NCI-H345 (cell line): ENCODE data around the gene ADD1.

Experiments
- DNase-seq: peaks from one replicate; lab custom pipeline; 2025; lab: John Stamatoyannopoulos, UW

Gene ADD1, protein sequence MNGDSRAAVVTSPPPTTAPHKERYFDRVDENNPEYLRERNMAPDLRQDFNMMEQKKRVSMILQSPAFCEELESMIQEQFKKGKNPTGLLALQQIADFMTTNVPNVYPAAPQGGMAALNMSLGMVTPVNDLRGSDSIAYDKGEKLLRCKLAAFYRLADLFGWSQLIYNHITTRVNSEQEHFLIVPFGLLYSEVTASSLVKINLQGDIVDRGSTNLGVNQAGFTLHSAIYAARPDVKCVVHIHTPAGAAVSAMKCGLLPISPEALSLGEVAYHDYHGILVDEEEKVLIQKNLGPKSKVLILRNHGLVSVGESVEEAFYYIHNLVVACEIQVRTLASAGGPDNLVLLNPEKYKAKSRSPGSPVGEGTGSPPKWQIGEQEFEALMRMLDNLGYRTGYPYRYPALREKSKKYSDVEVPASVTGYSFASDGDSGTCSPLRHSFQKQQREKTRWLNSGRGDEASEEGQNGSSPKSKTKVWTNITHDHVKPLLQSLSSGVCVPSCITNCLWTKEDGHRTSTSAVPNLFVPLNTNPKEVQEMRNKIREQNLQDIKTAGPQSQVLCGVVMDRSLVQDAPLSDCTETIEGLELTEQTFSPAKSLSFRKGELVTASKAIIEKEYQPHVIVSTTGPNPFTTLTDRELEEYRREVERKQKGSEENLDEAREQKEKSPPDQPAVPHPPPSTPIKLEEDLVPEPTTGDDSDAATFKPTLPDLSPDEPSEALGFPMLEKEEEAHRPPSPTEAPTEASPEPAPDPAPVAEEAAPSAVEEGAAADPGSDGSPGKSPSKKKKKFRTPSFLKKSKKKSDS

DNA sequence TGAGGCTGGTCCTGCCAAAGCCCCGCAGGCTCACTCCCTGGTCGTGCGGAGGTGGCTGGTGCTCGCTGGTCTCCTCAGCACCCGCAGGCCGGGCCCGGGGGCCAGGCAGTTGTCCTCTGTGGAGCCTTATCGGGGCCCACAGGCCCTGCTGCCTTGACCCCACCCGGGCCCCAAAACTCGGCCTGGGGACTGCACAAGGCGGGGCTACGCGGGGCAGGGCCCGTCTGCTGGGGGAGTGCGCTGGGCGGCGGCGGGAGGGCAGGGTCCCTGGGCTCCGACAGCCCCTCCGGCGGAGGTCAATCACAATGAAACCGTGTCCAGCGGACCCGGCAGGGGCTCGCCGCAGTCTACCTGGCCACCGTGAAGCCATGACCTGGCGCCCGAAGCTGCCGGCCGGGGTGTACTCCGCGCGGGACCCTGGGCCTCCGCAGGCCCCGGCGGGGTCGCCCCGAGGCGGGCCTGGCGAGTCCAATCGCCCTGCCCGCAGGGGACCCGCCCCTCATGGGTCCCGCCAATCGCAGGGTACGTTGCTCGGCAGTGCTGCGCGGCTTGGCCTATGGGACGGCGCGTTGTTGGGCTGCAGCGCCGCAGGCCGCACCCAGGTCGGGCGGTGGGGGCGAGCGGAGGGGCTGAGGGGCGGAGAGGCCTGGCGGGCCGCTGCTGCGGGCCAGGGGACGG is at the start of gene ADD1:
TSS of gene ADD1 (plus strand) at position 582 of the 678 bp plus-strand sequence. CDS start 32,072 bp downstream, outside the sequence.
- DNase-seq, result peak; percentile 86

DNA sequence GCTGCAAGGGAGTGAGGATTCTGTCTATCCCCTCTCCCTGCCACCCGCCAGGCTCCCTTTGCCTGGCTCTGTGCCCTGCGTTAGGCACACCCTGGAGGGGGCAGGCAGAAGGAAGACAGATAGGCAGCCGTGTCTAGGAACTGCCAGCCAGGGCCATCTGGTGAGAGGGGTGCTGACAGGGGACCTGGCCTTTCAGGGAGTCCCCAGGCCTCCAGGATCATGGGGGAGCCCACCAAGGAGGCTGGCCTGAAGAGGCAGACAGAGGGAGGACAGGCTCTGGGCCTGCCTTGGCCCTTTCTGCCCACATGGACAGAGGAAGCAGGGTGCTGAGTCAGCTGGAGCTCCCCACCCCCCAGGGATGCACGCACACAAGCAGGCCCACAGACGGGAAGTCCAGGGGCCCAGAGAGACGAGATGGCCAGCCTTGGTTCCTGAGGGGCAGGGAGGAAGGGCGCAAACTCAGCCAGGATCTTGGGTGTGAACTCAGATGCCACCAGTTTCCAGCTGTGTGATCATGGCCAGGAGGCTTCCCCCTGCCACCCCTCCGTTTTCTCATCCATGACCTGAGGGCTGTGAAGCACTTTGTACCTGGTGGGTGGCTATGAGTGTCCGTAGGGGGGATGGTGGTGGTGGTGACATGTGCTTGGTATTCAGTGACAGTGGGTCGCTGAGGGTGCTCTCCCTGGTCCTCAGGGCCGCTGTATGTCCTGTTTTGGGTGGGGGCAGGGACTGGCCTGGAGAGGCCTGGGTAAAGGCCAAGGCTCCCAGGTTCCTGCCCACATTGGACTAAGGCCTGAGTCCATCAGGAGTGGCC is 49.0 kb upstream of the ADD1 start:
- no peak for DNase-seq

DNA sequence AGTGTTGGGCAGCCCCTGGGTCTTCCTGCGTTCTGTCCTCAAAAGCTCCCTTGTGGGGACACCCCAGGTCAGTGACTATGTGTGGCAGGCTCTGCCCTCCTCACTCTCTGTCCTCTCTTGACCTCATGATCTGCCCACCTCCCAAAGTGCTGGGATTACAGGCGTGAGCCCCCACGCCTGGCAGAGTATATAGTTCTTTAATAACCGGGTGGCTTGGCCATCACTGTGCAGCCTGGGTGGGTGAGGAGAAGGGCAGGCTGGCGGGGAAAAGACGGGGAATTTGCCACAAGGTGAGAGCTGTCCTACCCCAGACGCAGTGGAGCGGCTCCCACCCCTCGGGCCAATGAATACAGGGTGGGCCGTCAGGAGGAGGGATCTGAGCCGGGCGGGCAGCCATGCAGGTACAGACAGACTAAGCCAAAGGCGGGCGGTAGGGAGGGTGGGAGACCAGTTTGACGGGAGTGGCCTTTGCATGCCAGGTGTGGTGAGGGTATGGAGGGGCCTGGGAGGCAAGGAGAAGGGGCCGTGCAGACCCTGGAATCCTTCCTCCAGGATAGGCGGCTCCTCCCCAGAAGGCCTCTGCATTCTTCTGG is 48.2 kb upstream of the ADD1 start:
- DNase-seq, result no peak

DNA sequence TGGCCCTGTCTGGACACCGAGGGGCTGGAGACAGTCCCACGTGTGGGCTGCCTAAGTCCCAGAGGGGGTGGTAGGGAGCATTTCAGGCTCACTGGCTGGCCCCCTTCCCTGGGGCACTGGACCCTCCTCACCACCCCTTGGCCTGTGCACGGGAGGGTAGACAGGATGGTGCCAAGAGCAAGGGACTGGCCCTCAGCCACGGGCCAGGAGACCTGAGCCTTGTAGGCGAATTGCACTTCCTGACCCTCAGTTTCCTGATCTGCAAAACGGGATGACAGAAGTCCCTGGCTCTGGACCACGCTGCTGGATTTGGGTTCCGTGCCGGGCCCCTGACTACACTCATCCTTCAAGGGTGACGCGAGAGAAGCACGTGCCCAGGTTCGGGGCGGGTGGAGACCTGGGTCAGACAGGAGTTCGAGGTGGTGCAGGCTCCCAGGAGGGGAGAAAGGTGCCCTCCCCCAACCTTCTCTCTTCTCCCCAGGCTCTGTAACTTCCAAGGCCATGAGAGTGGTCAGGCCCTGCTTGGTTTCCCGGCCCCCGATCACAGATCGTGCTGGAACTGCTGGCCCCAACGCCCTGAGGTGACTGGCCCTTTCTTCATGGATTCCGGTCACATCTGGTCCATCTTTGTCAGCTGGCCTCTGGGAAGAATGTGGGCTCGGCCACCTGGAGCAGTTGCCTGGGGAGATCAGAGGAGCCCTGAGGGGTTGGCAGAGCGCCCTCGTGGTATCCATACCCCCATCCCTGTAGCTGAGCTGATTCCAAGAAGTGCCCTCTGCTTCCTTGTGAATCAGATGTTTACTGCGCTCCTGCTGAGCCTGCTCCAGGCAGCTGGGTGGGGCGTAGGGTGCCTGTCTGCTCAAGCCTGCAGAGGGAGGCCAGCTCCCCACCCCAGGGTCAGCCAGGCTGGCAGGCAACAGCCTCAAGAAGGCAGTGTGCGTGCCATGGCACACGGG is 47.5 kb upstream of the ADD1 start:
- no peak for DNase-seq

DNA sequence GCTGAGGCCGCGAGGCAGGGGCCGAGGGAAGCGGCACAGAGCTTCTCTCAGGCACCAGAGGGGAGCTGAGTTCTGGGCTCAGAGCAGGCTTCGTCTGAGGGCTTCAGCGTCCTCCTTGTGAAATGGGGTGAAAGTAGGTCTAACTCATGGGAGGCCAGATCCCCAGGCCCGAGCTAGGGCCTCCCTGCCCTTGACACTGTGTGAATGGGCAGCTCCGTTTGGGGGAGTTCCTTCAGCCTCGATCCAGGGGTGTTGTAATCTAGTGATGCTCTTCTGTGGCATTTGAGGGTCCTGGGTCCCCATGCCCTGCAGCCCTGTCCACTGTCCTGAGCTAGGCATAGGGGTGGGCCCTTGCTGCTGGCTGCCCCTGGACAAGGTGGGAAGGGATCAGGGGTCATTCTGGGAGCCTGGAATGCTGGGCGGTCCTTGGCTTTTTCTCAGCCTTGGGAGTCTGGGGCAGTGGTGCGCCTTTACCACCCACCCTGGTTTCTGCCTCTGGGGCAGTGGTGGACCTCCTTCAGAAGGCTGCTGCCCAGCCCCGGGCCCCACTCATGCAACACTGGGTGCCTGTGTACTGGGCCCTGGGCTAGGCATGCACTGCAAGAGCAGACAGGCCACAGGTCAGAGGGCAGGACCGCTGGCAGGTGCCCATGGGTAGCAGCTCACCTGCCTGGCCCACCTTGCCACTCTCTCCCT is 46.6 kb upstream of the ADD1 start:
- no peak for DNase-seq

DNA sequence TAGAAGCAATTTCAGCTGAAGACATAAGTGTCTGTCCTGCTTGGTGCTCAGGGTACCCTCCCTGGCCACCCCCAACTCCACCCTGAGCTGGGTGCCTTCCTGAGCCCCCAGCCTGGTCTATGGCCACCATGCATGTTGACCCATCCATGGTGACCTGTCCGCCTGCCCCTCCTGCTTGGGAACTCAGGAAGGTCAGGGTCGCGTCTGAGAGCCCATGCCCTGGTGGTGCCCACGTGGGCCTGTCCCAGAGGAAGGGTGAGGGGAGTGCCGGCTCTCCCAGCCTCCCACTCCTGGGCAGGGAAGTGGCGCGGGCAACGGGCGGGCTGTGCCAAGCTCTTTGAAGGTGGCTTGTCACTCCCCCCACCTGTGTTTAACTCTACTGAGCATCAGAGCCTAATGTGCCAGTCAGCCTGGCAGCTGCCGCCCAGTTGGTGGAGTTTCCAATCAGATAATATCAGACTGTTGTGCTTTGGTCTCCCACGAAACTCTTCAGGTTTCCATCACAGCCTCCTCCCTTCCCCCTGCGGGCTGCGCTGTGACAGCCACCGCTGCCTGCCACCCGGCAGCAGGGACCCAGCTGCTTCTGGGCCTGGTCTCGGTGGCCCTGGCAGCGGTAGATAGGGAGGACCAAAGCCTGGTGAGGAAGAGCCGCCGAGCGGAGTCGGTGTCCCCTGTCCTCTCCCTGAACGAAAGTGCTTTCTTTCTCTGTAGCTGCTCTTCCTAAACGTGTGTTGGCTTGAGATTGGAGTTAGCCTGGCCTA is 45.9 kb upstream of the ADD1 start:
- no peak for DNase-seq

DNA sequence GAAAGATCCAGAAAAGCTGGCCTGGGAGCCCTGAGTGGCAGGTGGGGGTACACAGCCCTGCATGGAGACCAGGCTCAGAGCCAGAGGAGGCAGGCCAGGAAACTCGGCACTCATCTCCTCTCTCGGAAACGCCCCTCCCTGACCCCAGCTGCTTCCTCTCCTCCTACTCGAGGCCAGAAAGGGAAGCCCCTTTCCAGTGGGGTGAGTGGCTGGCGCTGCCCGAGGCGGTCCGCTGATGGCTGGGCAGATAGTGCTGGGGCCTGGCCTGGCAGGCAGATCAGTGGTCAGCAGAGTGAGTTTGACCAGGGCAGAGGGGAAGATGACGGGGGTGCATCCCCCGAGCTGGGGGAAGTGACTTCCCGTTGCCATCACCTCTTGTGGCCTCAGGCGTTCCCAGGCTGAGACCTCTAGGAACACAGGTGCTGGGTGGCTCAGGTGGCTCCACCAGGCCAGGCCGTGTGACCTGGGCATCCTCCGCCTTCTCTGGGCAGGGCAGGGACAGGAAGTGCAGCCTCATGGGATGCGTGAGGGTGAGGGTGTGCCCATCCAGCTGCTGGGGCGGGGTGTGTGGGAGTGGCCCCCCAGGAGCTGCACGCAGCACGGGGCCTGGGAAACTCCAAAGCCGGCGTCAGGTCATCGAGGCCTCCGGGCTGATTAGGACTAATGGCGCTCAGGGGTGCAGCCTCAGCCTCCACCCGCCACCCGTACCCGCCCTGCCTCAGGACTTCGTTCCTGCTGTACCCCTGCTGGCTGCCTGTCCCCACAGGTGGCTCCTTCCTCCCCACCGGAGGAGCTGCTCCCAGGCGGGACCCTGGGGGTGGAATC is 45.0 kb upstream of the ADD1 start:
- no peak for DNase-seq

DNA sequence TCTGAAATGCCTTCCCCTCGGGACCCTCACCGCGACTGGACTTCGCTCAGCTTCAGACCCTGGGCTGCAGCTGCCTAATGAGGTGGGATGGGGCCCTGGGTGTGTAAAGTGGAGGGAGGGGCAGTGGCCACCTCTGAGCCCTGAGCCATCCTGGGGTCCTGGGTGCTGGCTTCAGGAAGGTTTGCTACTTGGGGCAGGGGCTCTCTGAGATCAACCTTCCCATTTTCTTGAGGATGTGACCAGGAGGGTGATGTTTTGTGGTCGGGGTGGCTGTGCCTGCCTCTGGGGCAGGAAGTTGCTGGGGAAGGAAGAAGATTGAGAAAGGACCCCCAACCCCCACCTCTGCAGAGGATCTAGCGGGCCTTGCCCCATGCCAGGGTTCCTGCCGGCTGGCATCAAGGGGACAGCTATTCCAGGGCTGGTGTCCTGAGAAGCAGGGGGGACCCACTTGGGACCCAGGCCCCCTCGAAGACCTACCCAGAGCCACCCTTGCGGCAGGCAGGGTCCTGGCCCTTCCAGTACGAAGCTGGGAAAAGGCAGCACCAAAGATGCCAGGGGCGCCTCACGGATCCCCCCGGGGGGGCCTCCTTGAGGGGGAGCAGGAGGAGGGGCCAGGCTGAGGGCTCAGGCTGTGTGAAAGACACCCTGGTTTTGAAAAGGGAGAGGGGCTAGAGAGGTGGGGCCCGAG is 44.3 kb upstream of the ADD1 start:
- no peak for DNase-seq

DNA sequence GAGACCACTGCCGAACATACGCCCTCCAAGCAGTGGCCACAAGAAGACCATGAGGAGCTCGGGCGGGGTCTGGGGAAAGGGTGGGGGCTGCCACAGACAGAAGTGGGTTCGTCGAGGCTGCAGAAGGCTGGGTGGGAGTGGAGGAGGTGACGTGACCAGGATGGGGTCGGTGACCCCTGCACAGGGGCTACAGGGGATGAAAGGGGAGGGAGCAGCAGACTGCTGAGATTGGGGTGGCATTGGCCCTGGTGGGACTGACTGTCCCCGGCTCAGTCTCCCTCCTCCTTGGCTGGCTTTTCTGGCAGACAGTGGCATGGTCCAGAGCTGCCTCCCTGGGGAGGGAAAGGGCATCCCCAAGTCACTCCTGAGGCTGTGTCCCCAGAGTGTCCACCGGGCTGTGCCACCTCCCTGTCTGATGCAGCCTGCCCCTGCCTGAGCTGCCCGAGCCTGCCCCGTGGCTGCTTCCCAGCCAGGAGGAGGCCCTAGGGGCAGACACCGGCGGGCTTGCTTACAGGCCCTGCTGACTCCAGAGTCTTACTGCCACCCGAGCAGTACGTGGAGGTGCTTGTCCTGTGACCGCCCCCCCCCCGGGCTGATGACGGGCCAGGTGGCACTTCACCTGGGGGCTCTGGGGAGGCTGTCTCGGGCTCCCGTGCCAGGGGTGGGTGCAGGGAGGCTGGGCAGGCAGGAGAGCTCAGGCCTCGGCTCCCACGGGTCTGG is 43.5 kb upstream of the ADD1 start:
- DNase-seq, result no peak

DNA sequence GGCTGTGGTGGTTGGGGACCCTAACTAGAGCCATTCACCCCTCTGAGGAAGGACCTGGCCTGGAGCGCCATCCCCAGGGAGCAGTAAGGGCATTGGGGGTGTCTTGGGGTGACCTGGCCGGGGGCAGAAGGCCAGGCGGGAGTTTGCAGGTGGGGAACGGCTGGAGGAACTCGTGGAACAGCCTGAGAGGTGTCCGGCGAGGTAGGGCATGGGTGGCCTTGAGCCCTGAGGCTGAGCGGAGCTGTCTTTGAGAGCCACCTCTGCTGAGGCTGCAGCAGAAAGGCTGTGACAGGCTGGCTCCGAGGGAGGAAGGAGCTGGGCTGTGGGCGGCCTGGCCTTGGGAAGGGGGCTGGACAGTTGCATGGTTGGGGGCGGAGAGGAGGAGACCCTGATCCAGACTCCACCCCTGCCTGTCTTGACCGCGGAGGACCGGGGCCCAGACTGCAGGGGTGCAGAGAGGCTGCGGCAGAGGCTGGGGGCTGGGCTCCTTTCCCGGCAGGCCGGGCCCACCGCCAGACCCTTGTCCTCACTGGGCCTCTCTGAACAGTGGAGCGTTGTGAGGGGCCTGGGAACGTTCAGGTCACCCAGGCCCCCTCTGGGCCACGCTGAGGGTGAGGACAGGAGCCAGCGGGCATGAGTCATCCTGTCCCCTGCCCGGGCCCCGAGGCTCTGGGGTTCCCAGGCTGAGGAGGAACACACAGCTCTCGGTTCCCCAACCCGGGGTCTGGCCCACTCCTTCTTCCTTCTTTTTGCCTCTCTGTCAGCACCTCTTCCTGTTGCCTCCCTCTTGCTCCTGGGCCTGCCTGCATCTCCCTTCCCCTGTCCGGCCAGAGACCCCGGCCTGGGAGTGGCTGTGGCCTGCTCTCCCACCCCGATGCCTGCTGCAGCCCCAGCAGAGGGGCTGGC is 42.7 kb upstream of the ADD1 start:
- no peak for DNase-seq

DNA sequence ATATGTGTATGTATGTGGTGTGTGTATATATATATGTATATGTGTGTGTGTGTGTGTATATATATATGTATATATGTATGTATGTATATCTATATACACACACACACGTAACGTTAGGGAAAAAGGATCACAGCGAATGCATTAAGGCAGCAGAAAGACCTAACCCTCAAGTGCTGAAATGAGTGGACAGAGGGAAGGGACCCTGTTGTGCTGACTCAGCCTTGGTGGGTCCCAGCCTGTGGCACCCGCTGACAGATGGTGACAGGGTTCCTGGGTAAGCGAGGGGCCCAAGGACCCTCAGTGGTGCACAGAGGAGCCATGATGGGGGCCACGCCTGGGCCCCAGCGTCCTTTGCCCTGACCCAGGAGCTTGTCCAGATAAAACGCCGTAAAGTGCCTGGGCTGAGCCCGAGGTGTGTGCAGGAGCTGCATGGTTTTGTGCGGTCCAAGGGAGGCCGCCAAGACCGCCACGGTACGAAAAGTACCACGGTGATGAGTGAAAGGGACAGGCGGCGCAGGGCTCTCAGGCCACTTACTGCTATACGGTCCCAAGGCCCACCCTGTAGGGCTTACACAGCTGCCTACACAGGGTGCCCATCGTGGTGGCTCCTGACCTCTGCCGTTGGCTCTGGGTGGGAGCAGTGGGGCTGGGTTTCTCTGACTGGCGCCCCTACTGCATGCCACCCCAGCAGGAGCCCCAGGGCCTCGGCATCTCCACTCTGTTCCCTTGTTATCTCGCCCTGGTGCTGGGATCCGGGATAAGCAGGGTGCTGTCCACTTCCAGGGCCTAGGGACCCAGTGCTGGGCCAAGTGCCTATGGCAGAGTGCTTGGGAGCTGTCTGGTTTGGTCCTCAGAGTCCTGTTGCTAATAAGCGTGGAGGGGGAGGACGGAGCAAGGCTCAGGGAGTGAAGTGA is 40.8 kb upstream of the ADD1 start:
- no peak for DNase-seq

DNA sequence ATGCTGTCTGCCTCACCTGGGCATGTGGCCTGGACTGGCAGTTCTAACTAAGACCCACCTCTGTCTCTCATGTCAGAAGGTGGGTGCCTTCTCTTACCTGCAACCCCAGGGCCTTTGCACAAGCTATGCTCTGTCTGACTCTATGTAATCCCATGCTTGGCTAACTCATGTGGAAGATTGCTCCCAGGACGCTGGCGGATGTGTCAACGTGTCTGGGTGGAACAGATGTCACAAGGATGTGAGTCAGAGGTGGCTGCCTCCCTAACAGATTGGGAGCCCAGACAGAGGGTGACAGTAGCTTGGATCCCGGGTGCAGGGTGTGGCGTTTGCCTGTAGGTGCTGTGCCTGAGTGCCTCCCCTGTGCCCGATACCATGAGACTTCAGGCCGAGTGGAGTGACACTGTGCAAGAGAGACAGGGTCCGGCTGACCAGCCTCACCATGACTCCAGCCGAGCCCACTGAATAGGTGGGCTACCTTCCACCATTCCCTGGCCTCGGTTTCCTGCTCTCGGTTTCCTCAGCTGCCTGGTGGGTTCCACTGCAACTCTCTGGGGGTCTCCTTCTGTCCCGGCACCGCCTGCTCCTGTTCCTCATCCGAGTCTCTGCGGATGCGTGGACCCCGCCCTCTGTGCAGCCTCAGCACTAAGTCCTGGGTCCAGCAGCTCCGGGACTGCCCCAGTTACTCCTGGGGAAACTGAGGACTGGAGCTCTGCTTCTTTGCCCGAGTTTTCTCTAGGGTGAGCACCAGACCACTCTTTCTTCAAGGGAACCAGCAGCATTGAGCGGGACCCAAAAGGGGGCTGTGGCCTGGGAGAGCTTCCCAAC is 39.8 kb upstream of the ADD1 start:
- DNase-seq, result no peak

DNA sequence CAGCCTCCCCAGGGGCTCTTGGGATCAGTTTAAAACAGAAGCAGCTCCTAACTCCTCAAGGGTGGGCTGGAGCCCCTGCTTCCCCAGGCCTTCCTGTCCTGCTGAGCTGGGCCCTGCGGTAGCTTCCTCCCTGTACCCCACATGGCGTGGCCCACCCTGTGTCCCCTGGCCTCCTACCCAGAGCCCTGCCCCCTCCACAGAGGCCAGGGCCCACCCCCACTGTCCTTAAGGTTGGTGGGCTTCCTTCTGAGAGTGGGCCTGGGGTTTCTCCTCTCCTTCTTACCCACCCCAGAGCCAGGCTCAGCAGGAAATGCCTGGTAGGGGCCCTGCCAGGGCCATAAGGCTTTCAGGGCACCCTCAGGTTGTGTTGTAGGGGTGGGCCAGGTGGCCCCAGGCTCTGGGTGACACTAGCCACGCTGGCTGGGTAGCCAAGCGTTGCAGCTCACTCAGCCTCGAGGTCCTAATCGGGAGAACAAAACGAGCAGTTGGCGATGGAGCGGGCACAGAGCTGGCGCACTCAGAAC is 39.1 kb upstream of the ADD1 start:
- DNase-seq, result no peak
